Ascending aorta (tissue), 2 donors: ENCODE data around the gene ERCC6L2. TPM values are rescaled to one million over a fixed set of nuclear protein-coding genes. Genes with fewer than 3 reads are reported as not detected.

Experiments
- DNase-seq, 2 donors: peaks; one replicate each; pipeline ENCODE4 v3.0.0-alpha.2; 2019; ENCODE audit warnings: low spot score in 2 of 2
- H3K27ac ChIP-seq, 2 donors: fragments of 200-600 bp; sonication (generic); one replicate each; pipeline ENCODE4 v1.5.1; 2016 to 2017; ENCODE audit warnings: mild to moderate bottlenecking in 1 of 2
- H3K27me3 ChIP-seq: fragments of 200-600 bp; sonication (generic); one replicate; pipeline ENCODE4 v1.5.1; 2017
- H3K36me3 ChIP-seq, 2 donors: fragments of 200-600 bp; sonication (generic); one replicate each; pipeline ENCODE4 v1.5.1; 2016
- H3K4me1 ChIP-seq, 2 donors: fragments of 200-600 bp; sonication (generic); one replicate each; pipeline ENCODE4 v1.5.1; 2016 to 2017; ENCODE audit warnings: mild to moderate bottlenecking in 1 of 2
- H3K4me3 ChIP-seq, 2 donors: fragments of 200-600 bp; sonication (generic); one replicate each; pipeline ENCODE4 v1.5.1; 2016 to 2017; ENCODE audit warnings: mild to moderate bottlenecking in 1 of 2
- H3K9me3 ChIP-seq, 2 donors: fragments of 200-600 bp; sonication (generic); one replicate each; pipeline ENCODE4 v1.5.1; 2016
- CTCF ChIP-seq, 3 experiments: fragments of 200-600 bp in 2 of 3; fragments of 450-650 bp in 1 of 3; sonication (generic) in 2 of 3; IDR thresholded peaks; one replicate each; pipeline ENCODE4 v1.5.1; 2016 to 2019; ENCODE audit warnings: antibody characterized with exemption in 3 of 3, mild to moderate bottlenecking in 1 of 3, moderate library complexity in 1 of 3
- intact Hi-C: fragments of 100-400 bp; cut with DNase I; formaldehyde crosslinking; loops from one replicate; pipeline ENCODE4 v1.15.1; 2023
- total RNA-seq: library from RNA; depleted of rRNA; stranded (reverse); fragments of >200 nt; gene quantifications from one replicate; pipeline ENCODE4 v1.1.0, GENCODE V29; 2016

The ERCC6L2 gene
- total RNA-seq, 1 donor from 2014 or later, result 22.9 TPM

DNA sequence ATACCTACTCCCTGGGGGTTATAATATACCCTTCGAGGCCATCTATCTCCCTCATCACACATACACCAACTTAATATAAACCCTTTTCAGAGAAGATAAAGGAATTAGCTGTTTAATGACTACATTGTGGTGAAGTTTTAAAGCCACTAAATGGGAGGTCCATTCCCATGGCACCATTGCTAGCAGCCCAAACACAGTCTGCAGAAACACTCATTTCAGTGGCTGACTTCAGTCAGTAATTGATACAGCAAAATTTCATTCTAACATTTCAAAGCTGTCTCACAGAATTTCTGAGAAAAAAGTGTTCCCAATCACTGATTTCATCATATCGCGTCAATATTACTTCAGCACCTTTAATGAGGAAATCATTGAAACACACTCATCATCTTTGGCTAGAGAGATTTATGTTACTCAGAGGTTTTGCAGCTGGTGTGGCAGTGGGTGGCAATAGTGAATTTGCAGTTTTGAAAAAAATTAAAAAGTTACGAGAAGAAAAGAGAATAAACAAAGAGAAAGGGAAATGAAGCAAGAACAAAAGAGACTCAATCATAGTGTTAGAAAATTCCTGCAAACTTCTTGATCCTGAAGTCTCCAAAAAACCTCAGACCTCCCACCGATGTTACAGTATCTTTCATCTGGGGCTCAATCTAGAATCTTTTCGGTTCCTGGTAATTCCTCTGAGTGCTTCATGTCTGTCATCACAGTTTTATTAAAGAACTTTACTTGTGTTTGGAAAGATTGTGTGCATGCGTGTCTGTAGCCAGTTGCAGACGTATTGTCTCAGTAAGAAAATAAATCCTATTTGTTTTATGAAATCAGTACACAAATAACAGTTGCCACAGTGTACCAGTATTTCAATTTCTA is 105.0 kb downstream of the ERCC6L2 start:
- H3K27me3 ChIP-seq, result no peaks in the 10 kb centered on the region
- H3K27ac ChIP-seq, result no peak overlapping the region
- H3K4me1 ChIP-seq, result no peaks in the 10 kb centered on the region
- intact Hi-C loops, result no loop called here
- H3K9me3 ChIP-seq, result no peaks in the 10 kb centered on the region
- H3K4me3 ChIP-seq, result no peak overlapping the region
- TF ChIP-seq CTCF (IDR thresholded peaks at IDR 0.05), result no peak
- H3K36me3 ChIP-seq, result peaks cover 11 to 18% of the 10 kb centered on the region in 2 donors
- no peak for DNase-seq

DNA sequence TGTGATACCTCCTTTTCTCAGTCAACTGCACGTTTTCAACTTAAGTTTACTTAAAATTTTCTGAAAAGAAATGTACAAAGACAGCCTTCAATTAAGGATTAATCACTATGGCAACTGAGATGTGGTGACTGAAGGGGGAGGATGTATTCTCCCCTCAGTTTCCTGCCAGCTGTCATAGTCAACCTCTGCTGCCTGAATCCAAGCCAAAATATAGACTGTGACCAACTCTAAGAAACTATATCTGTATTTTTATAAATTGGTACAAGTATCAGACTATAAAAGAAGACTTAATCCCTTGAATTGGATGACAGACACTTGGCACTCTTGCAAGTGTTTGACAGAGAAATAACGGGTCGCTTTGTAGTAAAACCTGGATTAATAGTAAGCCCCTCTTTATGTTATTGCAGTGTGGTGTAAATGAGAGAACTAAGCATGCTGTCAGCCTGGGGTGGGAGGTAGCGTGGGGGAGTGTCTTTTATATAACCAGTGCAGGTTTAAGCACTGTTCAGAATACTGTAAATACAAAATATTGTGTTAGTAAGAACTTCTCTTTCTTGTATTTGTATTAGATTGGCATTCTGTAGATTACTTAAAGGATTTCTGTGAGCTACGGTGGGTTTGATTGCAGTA is 106.4 kb downstream of the ERCC6L2 start:
- Histone ChIP-seq H3K4me3 (no peak overlapping the region), H3K27me3 (no peaks in the 10 kb centered on the region), H3K9me3 (no peaks in the 10 kb centered on the region), H3K4me1 (no peaks in the 10 kb centered on the region), H3K36me3 (peaks cover 11 to 19% of the 10 kb centered on the region in 2 donors), H3K27ac (no peak overlapping the region)
- DNase-seq, result no peak
- TF ChIP-seq CTCF (IDR thresholded peaks at IDR 0.05), result no peak
- intact Hi-C loops, result no loop called here

DNA sequence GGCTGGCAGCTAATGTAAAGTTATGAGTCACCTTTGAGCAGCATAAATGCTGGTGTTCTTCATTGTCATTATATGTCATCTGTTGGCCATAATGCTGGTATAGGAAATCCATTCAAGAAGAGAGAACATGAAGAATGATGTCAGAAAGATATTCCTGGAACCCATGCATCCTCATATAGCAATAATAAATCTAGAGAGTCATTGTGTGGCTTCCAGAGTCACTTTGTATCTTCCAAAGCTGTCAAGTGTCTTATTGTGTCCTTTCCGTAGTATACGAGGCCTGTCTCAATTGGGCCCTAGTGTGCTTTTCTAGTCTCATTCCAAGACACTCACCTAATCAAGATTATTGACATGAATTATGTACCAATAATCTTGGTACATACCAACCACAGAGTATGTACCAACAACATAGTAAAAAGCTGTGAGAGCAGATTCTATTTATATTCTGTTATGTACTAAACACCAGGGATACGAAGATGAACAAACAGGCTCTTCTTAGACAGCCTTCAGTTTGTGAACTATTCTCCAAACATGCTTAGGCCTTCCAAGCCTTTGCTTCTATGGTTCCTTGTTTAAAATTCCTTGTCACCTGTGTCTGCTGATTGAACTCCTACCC is 110.1 kb downstream of the ERCC6L2 start:
- Histone ChIP-seq H3K4me1 (no peaks in the 10 kb centered on the region), H3K27me3 (no peaks in the 10 kb centered on the region)
- intact Hi-C loops, result no loop called here

DNA sequence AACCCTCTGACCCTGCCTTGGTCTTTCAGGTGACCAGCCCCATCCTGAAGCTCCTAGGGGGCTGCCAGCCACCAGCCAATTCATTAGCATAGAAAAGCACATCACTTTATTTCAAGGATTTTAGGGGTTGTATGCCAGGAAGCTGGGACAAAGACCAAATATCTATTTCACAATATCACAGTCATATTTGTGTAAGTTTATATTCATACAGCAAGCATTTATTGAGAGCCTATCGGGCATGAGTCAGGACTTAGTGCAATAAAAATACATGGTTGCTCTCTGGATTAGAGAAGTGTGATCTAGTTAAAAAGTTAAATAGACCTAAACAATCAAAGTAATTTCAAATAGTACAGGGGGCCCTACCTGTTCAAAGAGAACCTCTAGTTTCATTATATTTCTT is 113.8 kb downstream of the ERCC6L2 start:
- no peaks in the 10 kb centered on the region for H3K9me3 ChIP-seq
- H3K4me1 ChIP-seq, result no peaks in the 10 kb centered on the region
- peaks cover 4% of the 10 kb centered on the region in 2 donors for H3K36me3 ChIP-seq
- TF ChIP-seq CTCF (IDR thresholded peaks at IDR 0.05), result no peak
- H3K27me3 ChIP-seq, result no peaks in the 10 kb centered on the region
- intact Hi-C loops, result no loop called here
- H3K27ac ChIP-seq, result no peak overlapping the region
- DNase-seq, result no peak
- no peak overlapping the region for H3K4me3 ChIP-seq

More for the DNA sequence above, 110.1 kb downstream of the ERCC6L2 start:
- no peak overlapping the region for H3K27ac ChIP-seq
- DNase-seq, result no peak
- no peak overlapping the region for H3K4me3 ChIP-seq
- H3K9me3 ChIP-seq, result no peaks in the 10 kb centered on the region
- peaks cover 0 to 4% of the 10 kb centered on the region in 2 donors for H3K36me3 ChIP-seq
- no peak for TF ChIP-seq CTCF (IDR thresholded peaks at IDR 0.05)

DNA sequence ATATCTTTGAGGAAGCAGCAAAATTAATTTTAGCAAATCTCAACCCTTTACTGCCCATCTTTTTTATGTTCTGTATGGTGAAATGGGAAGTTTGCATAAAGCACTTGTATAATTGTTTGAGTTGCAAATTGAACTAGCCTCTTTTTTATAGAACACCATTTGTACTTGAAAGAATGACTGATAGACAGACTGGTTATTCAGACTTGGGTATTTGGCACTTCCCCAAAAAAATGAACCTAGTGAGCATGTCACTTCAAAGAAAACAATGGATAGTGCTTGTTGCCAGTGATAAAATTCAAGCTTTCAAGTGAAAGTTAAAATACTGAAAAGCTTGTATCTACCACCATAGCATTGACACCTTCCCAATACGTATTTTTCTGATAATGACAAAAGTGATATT is 115.8 kb downstream of the ERCC6L2 start:
- Histone ChIP-seq H3K27me3 (no peaks in the 10 kb centered on the region), H3K36me3 (peaks cover 0 to 4% of the 10 kb centered on the region in 2 donors), H3K4me3 (no peak overlapping the region), H3K4me1 (no peaks in the 10 kb centered on the region), H3K27ac (no peak overlapping the region), H3K9me3 (no peaks in the 10 kb centered on the region)
- no peak for DNase-seq
- intact Hi-C loops, result no loop called here
- TF ChIP-seq CTCF (IDR thresholded peaks at IDR 0.05), result no peak
